Measurements from ENCODE around the gene CD55. TPM values are rescaled to one million over a fixed set of nuclear protein-coding genes. Genes with fewer than 3 reads are reported as not detected.
"Not testable (repeated sequence)": the region's sequence is repeated elsewhere in the genome, so short reads cannot be mapped to it uniquely, and the experiment has no call there.

Gene CD55
- total RNA-seq, 1 donor from 2014 or later: 5.1 TPM

DNA sequence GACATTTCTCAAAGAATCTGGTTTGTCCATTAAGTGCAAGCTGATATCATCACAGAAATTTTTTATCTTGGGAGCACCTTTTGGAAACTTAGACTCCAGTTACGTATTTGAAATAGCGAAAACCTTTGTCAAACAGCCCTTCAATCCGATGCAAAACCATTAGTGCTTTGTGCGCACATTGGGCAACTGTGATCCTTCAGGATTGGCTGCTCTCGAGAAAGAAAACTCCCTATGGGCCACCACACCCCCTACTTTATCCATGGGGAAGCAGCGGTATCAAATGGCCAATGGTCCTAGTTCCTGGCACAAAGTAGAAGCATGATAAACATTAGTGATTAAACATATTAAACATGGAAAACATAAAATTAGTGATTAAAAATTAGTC is 16.0 kb upstream of the CD55 start:
- no peak for DNase-seq

DNA sequence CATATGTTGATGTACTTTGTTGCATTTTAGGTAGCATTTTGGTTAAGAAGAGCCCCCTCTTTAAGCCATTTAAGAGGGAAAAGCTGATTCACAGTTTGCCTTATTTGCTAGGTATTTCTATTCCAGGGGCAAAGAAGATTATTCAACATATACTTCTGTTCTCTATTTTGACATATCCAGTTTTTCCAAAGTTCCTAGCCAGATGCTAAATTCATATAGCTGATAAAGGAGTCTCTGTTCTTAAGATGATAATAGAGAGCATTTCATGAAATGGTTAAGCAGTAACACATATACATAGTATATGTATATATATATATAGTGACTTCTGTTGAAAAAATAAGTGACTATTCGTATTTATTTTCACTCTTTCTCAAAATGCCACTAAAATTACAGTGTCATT is 15.5 kb upstream of the CD55 start:
- DNase-seq: no peak

DNA sequence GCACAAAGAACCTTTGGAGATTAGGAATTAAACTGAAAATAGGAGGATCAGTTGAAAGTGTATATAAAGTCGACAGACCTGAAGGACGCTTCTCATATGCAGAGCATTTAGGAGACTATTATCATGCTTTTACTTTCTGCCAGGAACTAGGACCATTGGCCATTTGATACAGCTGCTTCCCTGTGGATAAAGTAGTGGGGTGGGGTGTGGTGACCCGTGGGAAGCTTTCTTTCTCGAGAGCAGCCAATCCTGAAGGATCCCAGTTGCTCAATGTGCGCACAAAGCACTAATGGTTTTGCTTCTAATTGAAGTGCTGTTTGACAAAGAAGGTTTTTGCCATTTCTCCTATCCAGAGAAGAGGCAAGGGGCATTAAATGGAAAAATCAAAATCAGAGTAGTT is 14.9 kb upstream of the CD55 start:
- no peak for DNase-seq

DNA sequence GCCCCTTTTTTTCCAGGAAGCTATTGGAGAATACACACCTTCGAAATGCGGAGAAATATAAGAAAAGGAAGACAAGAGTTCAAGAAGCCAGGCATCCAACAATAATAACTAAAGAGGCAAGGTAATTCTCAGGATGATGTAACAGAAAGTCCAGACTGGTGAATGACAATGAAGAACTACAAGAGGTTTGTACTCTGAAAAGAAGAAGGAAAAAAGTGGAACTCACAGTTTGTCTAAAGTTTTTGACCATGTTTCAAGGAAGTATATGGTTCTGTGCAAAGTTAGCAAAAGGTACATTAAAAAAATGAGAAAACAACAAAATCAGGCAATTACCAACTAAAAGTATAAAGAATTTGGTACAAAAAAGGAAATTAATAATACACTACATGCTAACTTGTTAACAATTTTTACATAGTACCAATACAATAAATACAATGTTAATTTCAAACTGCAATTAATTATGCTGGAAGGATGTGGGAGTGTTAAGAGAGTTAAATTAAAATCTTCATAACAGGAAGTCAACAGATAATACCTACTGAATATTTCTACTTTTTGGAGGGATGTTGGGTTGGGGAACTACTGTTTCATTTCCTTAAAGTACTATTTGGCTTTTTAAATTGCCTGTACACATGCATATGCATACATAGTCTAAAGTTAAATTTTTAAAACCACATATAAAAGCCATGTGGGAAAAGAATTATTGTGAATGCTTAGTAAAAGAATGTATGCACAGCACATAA is 12.9 kb upstream of the CD55 start:
- DNase-seq: no peak

DNA sequence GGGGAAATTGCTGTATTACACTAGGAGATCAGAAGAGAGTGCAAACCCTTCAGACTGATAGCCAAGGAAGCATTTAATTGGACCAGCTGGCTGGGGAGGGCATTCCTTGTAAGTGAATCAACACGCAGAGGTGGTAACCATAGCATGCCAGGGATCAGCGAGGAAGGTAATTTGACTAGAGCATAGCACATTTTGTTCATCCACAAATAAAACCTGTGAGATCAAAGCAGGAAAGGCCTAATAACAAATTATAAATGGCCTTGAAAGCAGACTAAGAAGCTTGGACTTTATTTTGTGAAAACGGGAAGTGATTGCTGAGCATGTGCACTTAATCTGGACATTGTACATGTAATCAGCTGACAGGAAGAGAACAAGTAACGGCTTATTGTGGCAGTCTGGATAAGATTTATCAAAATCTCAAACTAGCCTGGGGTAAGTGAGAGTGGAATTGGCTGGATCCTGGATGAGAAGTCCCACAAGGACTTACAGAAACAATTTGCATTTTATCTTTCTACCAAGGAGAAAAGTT is 11.7 kb upstream of the CD55 start:
- no peak for DNase-seq

DNA sequence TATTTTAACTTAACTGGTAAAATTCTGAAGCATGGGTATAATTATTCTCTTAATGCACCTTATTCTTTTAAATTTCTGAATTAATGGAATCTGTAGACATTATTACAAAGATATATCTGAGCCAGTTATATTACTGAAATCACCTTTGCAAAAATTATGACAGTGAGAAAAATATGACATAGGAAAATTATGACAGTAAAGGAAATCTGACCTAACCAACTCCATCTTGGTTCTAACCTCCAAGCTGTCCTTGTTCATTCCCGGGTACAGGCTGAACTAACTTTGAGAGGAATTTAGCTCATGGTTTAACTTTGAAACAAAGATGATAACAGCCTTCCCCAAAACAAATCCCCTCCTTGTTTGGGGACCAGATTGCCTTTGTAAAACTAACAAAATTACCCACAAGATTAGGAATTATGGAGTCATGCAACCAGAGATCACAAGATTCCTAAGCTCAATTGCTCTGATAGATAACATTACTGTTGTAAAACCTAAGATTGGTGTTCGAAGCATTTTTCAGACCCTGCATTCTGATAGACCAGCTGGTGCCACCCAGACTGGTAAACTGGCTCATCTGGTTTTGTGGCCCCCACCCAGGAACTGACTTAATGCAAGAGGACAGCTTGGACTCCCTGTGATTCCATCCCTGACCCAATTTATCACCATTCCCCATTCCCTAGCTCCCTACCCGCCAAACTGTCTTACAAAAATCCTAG is 9.4 kb upstream of the CD55 start:
- DNase-seq: no peak

DNA sequence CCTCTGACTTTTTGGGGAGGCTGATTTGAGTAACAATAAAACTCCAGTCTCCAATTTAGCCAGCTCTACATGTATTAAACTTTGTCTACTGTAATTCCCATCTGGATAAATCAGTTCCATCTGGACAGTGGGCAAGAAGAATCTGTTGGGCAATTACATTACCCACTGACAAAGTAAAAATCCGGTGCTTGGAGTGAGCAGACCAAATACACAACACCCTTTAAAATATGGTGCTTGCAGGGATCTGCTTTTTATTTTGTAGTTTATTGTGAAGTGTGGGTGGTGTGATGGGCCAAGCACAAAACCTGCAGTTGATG is 8.9 kb upstream of the CD55 start:
- DNase-seq: no peak

DNA sequence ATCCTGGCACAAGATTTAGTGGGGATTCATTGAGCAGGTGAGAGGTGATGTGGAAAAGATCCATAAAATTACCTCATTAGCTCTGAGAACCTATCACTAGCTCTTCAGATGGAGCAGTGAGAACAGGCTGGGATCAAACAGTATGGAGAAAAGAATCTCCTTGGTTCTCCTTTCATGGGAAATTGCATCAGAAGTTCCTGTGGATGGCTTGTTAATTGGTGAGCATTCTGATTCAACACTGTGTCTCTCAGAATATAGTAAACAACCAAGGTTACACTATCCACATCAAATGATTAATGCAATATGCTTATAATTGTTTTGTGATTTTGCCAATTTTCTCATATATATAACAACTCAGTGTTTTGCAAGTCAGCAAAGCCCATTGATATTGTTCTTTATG is 8.3 kb upstream of the CD55 start:
- no peak for DNase-seq

DNA sequence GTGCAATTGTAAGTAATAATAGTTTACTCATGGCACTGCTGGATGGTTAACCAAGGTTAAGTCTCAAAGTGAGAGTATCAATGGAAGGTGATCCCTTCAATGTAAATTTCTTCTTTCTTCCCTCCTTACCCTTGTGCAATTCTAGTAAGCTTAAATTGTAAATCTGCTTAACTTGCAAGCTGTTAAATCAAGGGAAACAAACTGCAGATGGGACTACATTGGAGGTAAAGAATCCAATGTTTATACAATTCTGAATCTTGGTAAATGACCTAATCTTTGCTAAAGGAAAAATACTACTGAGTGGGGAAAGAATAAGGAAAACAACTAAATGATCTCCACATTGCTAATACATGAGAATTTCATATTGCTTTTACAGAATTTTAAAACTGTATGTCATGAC is 6.7 kb upstream of the CD55 start:
- DNase-seq: no peak

DNA sequence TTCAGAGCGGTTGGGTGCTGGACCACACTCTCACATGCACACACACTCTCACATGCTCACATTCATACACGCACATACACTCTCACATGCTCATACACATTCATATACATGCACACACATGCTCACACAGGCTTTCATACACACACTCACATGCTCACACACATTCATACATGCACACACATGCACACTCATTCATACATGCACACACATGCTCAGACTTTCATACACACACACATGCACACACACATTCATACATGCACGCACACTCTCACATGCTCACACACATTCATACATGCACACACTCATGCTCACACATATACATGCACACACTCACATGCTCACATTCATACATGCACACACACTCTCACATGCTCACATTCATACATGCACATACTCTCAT is 6.0 kb upstream of the CD55 start:
- DNase-seq: no peak

DNA sequence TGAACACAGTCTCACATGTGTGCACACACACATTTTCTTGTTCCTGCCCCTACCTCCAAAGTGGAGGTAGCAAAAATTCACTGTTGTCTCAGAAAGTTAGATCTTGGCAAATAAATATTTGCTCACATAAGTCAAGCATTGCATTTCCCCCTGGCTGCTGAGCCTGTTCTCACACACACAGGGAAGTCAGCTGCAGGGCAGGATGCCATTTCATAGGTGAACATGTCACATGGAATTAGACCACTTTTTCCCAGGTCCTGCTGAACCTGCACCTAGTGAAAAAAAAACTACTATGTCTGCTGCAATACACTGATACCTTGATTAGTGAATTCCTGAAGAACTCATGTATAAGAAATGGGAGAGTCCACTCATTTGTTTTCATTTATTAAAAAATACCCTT is 5.3 kb upstream of the CD55 start:
- no peak for DNase-seq

DNA sequence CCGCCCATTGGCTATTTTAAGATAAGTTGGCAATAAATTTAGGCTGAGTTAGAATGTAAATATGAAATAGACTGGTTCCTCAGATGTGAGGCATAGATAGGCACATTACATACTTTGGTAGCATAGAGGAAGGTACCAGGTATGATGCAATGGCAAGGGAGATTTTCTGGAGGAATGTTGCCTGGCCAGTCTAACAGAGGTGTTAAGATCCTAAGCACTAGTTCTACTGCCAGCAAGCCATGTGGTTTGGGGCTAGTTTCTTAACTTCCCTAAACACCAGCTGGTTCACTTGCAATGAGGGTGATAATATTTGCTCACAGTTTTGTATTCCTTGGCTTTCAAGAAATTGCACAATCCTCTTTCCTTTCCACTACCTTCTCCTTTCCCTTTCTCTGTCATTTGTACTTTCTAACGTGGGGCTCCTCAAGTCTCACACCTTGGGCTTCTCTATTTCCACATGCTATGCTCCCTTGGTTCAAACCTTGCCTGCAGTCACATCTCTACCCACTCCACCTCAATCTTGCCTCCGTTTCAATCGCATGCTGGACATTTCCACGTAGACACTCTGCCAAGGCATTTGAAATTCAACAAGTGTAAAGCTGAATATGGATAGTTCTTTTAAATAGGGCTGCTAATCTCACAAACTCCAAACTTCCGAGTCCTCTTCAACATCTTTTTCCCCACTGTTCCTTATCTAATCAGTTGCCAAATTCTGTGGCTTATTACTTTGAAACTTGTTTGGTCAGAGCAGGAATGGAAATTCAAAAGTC is 4.7 kb upstream of the CD55 start:
- DNase-seq: no peak

DNA sequence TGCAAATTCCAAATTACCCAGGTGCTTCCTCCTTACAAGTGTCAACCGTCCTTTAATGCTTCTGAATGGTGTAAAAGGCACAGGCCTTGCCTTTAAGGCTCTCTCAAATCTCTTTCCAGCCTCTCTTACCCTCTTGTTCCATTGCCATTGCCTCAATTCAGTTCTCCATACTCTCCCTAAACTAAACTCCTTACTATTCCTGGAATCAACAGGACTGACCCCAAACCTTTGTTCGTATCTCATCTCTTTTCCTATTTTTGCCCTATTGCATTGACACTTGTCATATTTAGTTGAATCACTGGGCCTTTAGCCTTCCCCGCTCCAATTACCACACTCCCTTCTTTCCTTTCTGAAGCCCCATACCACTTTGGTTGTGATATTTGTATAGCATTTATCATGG is 3.9 kb upstream of the CD55 start:
- no peak for DNase-seq

DNA sequence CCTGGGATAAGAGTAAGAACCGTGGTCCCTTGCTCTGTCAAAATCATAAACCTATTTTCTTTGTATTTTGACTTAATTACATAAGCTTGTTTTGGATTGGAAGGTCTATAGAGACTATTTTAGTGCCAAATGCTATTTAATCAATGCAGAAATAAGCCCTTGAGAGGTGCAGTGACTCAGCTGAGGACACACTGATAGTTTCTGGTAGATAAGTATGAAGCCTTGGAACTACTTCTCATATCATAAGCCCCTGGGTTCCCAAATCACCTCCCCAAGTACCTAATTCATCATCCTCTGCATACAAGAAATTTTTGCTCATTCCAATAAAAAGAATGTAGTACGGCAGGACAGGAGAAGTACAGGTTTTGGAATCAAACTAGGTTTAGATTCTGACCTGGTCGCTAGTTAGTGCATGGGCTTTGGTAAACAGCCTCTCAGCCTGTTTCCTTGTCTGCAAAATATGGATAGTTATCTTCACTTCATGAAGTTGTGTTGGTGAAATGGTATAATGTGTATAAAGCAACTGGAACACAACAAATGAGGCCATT is 3.3 kb upstream of the CD55 start:
- no peak for DNase-seq

DNA sequence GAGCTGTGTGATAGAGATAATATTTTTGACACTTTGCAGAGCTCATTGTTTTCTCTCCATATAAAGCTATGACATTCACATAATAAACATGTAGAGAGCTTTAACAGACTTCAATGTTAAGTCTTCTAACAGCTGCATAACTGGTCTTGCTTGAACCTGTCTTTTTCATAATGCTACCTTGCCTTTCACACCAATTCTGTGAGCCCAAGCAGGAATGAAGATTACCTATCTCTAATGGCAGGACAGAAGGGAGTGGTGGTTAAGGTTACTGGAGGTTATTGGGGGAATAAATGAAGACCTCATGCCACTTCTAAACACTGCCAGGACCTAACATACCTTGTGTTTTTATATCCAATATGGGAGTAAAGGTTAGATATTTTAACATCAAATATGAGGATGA is 2.3 kb upstream of the CD55 start:
- no peak for DNase-seq

DNA sequence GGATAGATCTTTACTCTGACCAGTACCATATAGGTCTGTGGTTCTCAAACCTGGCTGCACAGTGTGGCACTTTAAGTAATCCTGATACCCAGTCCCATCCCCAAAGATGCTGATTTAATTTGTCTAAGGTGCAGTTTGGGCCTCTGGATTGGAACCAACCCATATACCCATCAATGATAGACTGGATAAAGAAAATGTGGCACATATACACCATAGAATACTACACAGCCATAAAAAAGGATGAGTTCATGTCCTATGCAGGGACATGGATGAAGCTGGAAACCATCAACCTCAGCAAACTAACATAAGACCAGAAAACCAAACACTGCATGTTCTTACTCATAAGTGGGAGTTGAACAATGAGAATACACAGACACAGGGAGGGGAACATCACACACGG is 1.4 kb upstream of the CD55 start:
- not testable (repeated sequence) for DNase-seq

DNA sequence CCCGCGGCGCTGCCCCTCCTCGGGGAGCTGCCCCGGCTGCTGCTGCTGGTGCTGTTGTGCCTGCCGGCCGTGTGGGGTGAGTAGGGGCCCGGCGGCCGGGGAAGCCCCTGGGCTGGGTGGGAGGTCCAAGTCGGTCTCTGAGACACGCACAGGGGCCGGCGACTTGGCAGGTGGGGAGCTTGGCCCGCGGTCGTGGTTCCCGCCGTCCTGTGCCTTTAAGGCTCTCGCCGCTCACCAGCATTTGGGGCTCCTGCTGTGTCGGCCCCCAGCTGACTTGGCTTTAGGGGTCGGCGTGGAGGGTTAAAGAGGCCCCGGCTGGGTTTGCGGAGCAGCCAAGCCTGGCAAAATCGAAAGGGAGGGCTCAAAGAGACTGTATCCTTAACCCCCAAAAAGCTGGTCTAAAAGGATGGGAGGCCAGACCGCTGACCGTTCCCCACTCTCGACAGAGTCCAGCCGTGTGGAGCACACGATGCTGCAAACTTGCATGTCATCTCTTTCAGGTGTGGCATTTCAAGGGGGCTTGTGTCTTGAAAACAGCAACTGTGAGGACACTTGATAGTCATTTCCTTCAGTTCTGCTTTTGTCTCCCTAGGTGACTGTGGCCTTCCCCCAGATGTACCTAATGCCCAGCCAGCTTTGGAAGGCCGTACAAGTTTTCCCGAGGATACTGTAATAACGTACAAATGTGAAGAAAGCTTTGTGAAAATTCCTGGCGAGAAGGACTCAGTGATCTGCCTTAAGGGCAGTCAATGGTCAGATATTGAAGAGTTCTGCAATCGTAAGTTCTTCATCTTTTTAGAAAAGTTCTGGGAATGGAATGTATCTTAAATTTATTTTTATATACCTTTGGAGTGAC is 540 bp downstream of the CD55 start:
- DNase-seq: no peak

DNA sequence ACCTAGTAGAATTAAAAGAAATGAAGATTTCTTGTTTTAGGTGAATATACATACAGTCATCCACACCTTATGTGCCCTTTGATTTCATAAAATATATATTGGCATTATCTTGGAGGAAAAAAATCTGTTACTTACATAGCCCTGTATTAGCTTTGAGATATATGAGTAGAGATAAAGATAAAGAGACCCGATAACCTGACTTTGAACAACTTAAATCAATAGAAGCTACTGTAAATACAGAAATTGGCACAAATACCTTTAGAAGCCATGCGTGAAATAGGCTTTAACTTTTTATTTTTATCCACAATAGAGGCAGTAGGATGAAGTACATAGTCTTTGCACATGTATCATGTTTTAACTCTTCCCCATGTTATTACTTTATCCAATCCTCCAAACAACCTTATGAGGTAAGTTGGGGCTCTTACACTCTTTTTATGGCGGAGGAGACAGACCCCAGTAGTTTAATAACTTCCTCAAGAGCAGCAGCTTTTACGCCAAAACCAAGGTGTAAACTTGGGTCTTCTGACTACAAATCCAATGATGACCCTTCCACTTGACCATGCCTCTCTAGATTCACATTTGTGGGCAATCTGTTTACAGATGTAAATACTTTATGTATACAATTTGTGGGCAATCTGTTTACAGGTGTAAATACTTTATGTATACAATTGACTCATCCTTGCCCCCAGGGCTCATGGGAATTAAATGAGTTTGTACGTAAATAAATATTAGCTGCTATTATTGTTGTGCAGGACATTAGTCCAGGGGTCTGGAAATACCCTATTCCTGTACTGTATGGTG is 2.1 kb downstream of the CD55 start:
- no peak for DNase-seq

DNA sequence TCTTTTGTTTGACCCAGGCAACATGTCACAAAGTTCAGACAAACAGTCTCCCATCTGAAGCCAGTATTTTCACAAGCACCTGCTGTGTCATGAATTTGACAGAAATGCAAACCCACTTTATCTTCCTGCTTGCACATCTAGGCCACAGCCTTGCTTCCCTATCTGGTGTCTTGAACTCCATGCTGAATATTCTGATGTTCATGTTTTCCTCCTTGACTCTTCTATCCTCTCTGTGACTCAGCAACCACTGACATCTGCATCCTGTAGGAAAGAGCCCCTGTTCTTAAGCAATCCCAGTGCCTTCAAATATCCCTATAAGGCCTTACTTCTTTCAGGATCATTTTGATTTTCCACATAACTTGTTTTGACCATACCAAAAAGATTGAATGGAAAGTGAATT is 6.5 kb downstream of the CD55 start:
- no peak for DNase-seq

DNA sequence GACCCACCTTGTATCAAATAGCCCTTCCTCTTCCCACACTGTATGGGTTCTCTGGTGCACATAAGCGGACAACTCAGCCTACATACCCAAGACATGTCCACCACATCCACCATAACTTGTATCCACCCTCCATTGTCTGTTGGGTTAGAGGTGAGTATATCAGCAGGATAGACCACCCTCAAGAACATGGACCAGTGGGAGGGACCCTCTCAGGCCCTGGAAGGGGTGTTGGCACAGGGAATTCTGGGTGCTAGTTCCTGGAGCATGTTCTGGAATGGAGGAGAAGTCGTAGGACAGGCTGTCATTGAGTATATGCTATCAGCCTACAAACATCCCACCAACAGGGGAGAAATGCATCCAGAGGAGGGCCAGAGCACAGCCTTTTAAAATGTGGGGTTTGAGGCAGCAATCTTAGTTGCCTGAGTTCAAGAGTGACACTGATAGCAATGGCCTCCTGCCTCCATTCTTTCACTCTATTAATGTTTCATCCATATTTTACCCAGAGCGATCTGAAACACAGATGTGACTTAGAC is 7.5 kb downstream of the CD55 start:
- DNase-seq: no peak

DNA sequence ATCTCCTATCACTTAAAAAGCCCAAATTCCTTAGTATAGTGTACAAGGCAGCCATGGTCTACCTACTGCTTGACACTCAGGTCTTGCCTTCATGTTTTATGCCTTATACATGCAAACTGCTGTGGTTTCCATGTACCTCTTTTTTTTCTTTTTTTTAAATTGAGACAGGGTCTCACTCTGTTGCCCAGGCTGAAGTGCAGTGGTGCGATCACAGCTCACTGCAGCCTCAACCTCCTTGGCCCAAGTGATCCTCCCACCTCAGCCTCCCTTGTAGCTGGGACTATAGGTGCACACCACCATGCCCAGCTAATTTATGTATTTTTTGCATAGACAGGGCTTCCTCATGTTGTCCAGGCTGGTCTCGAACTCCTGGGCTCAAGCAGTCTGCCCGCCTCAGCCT is 8.0 kb downstream of the CD55 start:
- no peak for DNase-seq

Data from occipital lobe (tissue), 2 donors.